ENCODE results near the gene AKAP13. TPM values are rescaled to one million over a fixed set of nuclear protein-coding genes. Genes with fewer than 3 reads are reported as not detected.

AKAP13 gene
- total RNA-seq, 4 donors from 2014 or later = 105 to 167 (median 129) TPM

GRCh38 chr15:85745525-85746150 is 365.2 kb downstream of the AKAP13 start:
- peak in 1 of 2 donors; percentile 65 for DNase-seq (ENCODE audit: low spot score in 2 of 2)
- WGBS, 2 donors = 78 to 84% methylated on average over 14 of the region's 14 CpGs
- intact Hi-C loops (cut with DNase I; ENCODE audit: low total_unique reads) = no loop called here
- no peak for TF ChIP-seq CTCF (IDR thresholded peaks at IDR 0.05)
- H3K4me3 ChIP-seq (ENCODE audit: low read depth, poor library complexity, severe bottlenecking) = no peak overlapping the region

GRCh38 chr15:85746641-85747040 is 366.2 kb downstream of the AKAP13 start:
- peak in 1 of 2 donors; percentile 73 for DNase-seq (ENCODE audit: low spot score in 2 of 2)
- H3K4me3 ChIP-seq (ENCODE audit: low read depth, poor library complexity, severe bottlenecking) = no peak overlapping the region
- WGBS, 2 donors = 89 to 91% methylated on average over 12 of the region's 12 CpGs
- TF ChIP-seq CTCF (IDR thresholded peaks at IDR 0.05) (no peak), POLR2A (IDR thresholded peaks at IDR 0.05) (no peak)
- intact Hi-C loops (cut with DNase I; ENCODE audit: low total_unique reads) = no loop called here

GRCh38 chr15:85748176-85748575 is 367.8 kb downstream of the AKAP13 start:
- no peak for TF ChIP-seq POLR2A (IDR thresholded peaks at IDR 0.05)
- no peak for TF ChIP-seq CTCF (IDR thresholded peaks at IDR 0.05)
- 87 to 88% methylated on average over 9 of the region's 9 CpGs for WGBS, 2 donors
- intact Hi-C loops (cut with DNase I; ENCODE audit: low total_unique reads) = no loop called here
- no peak overlapping the region for H3K4me3 ChIP-seq (ENCODE audit: low read depth, poor library complexity, severe bottlenecking)
- peak in 1 of 2 donors; percentile 73 for DNase-seq (ENCODE audit: low spot score in 2 of 2)

GRCh38 chr15:85748729-85749128 is 368.3 kb downstream of the AKAP13 start:
- intact Hi-C loops (cut with DNase I; ENCODE audit: low total_unique reads) = no loop called here
- 57 to 68% methylated on average over 11 of the region's 11 CpGs for WGBS, 2 donors
- TF ChIP-seq POLR2A (IDR thresholded peaks at IDR 0.05) (no peak), CTCF (IDR thresholded peaks at IDR 0.05) (no peak)

GRCh38 chr15:85749261-85750151 is 369.1 kb downstream of the AKAP13 start:
- intact Hi-C loops (cut with DNase I; ENCODE audit: low total_unique reads) = no loop called here
- H3K4me3 ChIP-seq (ENCODE audit: low read depth, poor library complexity, severe bottlenecking) = no peak overlapping the region
- TF ChIP-seq CTCF (IDR thresholded peaks at IDR 0.05) (no peak), POLR2A (IDR thresholded peaks at IDR 0.05) (no peak)
- peak in 1 of 2 donors; percentile 85 for DNase-seq (ENCODE audit: low spot score in 2 of 2)
- 29 to 35% methylated on average over 19 to 21 of the region's 21 CpGs for WGBS, 2 donors

More at GRCh38 chr15:85748729-85749128, 368.3 kb downstream of the AKAP13 start:
- no peak overlapping the region for H3K4me3 ChIP-seq (ENCODE audit: low read depth, poor library complexity, severe bottlenecking)
- DNase-seq (ENCODE audit: low spot score in 2 of 2) = peak in 1 of 2 donors; percentile 84
